Activated naive CD8-positive, alpha-beta T cell treated with anti-CD3 and anti-CD28 coated beads, Interleukin-2, amount 50 U/mL, for 24 hours (primary cell): ENCODE data around the gene THRB.
"Not testable (repeated sequence)": the region's sequence is repeated elsewhere in the genome, so short reads cannot be mapped to it uniquely, and the experiment has no call there.

Experiments
- ATAC-seq: fragments of 150-1000 bp; cut with Tn5 transposase; one replicate; pipeline ENCODE4 v1.10.0; 2021
- DNase-seq: peaks from one replicate; pipeline ENCODE4 v3.0.0; 2021
- H3K27ac Mint-ChIP-seq: one replicate; pipeline ENCODE4 v1.8.0; 2021; ENCODE audit warnings: mild to moderate bottlenecking, mixed read lengths
- H3K27me3 Mint-ChIP-seq: one replicate; pipeline ENCODE4 v1.8.0; 2021; ENCODE audit warnings: mixed read lengths
- H3K36me3 Mint-ChIP-seq: one replicate; pipeline ENCODE4 v1.8.0; 2021; ENCODE audit warnings: low read depth, mixed read lengths
- H3K4me1 Mint-ChIP-seq: one replicate; pipeline ENCODE4 v1.8.0; 2021; ENCODE audit warnings: mixed read lengths
- H3K4me3 Mint-ChIP-seq: one replicate; pipeline ENCODE4 v1.8.0; 2021; ENCODE audit warnings: mild to moderate bottlenecking, moderate library complexity, mixed read lengths
- H3K9me3 Mint-ChIP-seq: one replicate; pipeline ENCODE4 v1.8.0; 2021; ENCODE audit warnings: mixed read lengths

THRB gene

DNA sequence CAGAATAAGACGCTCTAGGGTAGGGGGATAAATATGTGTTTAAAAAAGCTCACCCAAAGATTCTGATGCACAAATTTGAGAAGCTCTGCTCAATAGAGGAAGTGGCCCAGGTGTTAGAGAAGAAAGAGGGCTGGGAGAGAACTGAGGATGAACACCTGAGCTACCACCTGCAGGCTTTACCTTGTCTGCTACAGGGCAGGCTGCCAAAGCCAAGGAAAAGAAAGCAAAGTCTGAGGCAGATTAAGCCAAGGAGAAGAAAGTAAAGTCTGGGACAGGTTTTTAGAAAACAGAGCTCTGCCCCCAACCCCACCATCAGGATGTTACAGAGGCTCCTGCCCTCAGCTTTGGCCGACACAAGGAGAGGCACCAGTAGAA, 92.9 kb downstream of the THRB start:
- Mint-ChIP-seq H3K9me3 (peaks cover 3% of the 10 kb centered on the region), H3K27me3 (no peaks in the 10 kb centered on the region), H3K36me3 (no peaks in the 10 kb centered on the region), H3K4me3 (no peak overlapping the region), H3K4me1 (no peaks in the 10 kb centered on the region), H3K27ac (no peak overlapping the region)
- DNase-seq: no peak
- ATAC-seq: no peak

DNA sequence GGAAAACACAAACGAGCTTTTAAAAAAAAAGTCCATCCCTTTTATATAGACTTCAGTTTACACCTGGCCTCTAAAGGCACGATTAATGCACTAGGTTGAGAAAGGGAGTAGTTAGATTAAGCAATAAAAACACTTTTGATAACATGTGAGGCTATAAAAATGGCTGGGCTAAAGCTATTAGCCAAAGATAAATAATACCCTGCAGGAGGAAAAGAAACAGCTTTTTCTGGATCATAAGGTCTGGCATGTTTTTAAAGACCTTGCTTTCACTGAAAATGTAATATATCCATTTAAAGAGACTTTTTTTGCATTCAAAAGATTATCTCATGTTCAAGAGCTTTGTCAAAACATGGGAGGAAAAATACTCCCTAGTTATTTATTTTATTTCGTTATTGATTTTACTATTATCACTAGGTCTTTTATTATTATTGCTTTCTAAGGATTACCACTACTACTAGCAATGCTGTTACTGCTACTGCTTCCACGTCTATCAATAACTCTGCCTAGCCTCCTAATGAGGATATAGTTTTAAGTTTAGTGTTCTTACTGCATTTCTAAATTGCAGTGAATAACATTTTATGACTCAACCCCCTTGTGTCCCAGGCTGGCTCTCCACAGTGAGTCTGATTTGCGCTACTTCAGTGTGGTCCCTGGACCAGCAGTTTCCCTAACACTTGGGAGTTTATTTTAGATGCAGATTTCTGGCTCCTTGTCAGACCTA, 93.4 kb downstream of the THRB start:
- H3K27ac Mint-ChIP-seq: no peak overlapping the region
- H3K27me3 Mint-ChIP-seq: no peaks in the 10 kb centered on the region
- DNase-seq (no peak), ATAC-seq (no peak)
- no peaks in the 10 kb centered on the region for H3K4me1 Mint-ChIP-seq
- no peak overlapping the region for H3K4me3 Mint-ChIP-seq
- H3K9me3 Mint-ChIP-seq: peaks cover 3% of the 10 kb centered on the region
- no peaks in the 10 kb centered on the region for H3K36me3 Mint-ChIP-seq

DNA sequence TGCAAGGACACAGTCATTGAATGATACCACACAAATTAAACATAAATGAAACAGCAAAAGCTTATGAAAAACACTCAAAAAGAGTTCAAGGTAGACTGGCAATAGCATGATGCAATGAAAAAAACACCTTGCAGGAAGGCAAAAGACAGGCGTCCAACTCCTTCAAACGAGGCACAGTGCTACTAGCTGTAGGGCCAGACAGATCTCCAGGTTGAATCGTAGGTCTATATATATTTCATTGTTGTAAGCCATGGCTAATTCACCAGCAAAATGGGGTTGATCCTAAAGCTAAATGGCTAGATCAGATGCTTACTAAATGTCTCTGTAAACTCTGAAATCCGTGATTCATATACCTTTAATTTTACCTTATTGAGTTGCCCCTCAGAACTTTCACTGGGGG, 94.2 kb downstream of the THRB start:
- ATAC-seq: no peak
- Mint-ChIP-seq H3K27ac (no peak overlapping the region), H3K36me3 (no peaks in the 10 kb centered on the region), H3K9me3 (peaks cover 3% of the 10 kb centered on the region), H3K27me3 (no peaks in the 10 kb centered on the region), H3K4me3 (no peak overlapping the region), H3K4me1 (no peaks in the 10 kb centered on the region)
- DNase-seq: no peak

DNA sequence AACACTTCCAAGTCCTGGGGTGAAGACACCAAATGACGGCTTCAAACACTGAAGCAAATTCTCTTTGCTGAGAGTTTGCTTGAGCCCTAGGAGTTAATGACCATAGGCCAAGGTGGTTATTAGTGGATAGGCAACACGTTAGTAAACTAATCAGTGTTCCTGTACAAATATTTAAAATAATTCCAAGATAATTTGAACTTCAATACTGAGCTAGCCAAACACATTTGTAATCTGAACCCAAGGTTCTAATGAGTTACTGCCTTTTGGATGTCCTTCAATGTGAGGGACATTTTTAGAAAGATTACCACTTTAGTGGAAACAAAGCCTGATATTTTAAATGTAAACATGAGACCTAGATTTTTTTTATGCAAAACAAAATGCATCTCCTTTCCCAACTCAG, 94.6 kb downstream of the THRB start:
- Mint-ChIP-seq H3K4me3 (no peak overlapping the region), H3K36me3 (no peaks in the 10 kb centered on the region), H3K27me3 (no peaks in the 10 kb centered on the region), H3K9me3 (peaks cover 3% of the 10 kb centered on the region), H3K4me1 (no peaks in the 10 kb centered on the region), H3K27ac (no peak overlapping the region)
- DNase-seq (no peak), ATAC-seq (no peak)

DNA sequence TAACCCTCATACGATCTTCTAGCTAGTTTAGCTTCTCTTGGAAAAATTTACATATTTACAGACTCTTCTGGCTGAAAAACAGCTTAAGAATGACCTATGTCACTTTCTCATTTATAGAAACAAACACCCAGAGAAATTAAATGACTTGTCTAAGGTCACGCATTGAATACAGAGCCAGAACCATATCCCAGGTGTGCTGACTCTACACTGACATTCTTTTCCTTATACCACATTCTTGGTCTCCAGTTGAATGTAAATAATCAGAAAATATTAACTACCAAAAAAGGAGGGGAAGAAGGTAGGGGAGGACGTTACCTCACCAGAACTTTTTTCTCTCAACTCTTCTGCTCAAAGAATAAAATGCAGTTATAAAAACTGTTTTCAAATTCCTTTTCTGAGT, 95.0 kb downstream of the THRB start:
- H3K4me3 Mint-ChIP-seq: no peak overlapping the region
- no peak overlapping the region for H3K27ac Mint-ChIP-seq
- no peaks in the 10 kb centered on the region for H3K27me3 Mint-ChIP-seq
- no peaks in the 10 kb centered on the region for H3K36me3 Mint-ChIP-seq
- H3K4me1 Mint-ChIP-seq: no peaks in the 10 kb centered on the region
- DNase-seq (no peak), ATAC-seq (no peak)
- peaks cover 3% of the 10 kb centered on the region for H3K9me3 Mint-ChIP-seq

DNA sequence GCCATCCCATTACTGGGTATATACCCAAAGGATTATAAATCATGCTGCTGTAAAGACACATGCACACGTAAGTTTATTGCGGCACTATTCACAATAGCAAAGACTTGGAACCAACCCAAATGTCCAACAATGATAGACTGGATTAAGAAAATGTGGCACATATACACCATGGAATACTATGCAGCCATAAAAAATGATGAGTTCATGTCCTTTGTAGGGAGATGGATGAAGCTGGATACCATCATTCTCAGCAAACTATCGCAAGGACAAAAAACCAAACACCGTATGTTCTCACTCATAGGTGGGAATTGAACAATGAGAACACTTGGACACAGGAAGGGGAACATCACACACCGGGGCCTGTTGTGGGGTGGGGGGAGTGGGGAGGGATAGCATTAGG, 95.9 kb downstream of the THRB start:
- H3K27ac Mint-ChIP-seq, H3K9me3 Mint-ChIP-seq, DNase-seq, H3K4me1 Mint-ChIP-seq, ATAC-seq, H3K36me3 Mint-ChIP-seq, H3K4me3 Mint-ChIP-seq, H3K27me3 Mint-ChIP-seq: not testable (repeated sequence)

DNA sequence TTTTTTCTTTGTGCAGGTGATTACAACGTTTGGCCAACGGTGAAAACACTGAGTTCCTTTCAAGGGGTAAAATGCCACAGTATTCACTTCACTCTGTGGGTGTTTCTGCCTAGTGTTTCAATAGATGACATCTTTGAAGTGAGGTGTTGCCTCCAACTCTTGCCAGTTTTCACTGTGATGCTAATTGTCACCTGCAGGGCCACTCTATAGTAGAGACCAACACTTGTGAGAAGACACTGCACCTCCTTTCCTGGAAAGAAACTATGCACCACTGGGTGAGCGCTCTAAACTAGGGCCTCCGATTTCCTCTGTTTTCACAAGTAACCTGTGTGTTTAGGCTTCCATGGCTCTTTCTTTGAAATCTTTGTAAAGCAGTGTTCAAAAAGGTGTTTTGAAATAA, 98.3 kb downstream of the THRB start:
- Mint-ChIP-seq H3K4me3 (no peak overlapping the region), H3K9me3 (peaks cover 3% of the 10 kb centered on the region), H3K27ac (no peak overlapping the region), H3K4me1 (no peaks in the 10 kb centered on the region), H3K27me3 (no peaks in the 10 kb centered on the region), H3K36me3 (no peaks in the 10 kb centered on the region)
- no peak for DNase-seq
- no peak for ATAC-seq

DNA sequence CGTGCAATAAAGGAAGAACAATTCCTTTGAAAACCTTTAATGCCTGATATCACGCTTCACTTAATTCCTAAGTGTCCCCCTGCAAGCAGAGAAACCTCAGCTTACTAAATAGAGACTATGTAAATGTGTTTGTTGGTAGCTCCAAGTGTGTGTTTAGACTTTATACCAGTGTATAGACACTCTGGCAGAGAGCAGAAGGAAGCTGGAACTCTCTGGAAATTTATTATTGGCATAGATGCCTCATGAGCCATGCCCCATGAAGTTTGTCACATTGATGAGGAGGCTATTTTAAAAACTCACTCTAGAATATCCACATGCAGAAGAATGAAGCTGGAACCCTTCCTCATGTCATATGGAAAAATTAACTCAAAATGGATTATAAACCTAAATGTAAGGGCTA, 99.9 kb downstream of the THRB start:
- DNase-seq (no peak), ATAC-seq (no peak)
- H3K4me1 Mint-ChIP-seq: no peaks in the 10 kb centered on the region
- H3K36me3 Mint-ChIP-seq: no peaks in the 10 kb centered on the region
- no peak overlapping the region for H3K4me3 Mint-ChIP-seq
- no peak overlapping the region for H3K27ac Mint-ChIP-seq
- H3K27me3 Mint-ChIP-seq: no peaks in the 10 kb centered on the region
- peaks cover 3% of the 10 kb centered on the region for H3K9me3 Mint-ChIP-seq

DNA sequence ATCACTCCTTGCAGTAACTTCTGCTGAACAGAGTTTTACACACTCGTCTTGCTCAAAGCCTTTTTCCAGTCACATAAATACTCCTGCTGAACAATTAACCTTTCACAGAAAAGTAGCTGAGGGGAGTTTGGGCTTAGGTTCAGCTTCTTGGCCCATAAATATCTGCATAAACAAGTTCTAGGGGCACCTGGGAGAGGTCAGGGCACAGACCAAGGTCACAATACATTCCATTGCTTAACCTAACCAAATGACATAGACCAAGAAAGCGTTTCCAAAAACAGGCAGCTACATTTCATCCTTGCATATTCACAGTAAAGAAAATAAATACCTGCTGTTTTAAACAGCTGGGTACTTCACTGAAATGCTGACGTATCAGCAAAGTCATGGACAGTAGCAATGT, 101.3 kb downstream of the THRB start:
- H3K4me3 Mint-ChIP-seq: no peak overlapping the region
- H3K27ac Mint-ChIP-seq: no peak overlapping the region
- H3K36me3 Mint-ChIP-seq: no peaks in the 10 kb centered on the region
- no peak for DNase-seq
- H3K4me1 Mint-ChIP-seq: no peaks in the 10 kb centered on the region
- no peak for ATAC-seq
- no peaks in the 10 kb centered on the region for H3K27me3 Mint-ChIP-seq
- H3K9me3 Mint-ChIP-seq: peaks cover 3% of the 10 kb centered on the region

DNA sequence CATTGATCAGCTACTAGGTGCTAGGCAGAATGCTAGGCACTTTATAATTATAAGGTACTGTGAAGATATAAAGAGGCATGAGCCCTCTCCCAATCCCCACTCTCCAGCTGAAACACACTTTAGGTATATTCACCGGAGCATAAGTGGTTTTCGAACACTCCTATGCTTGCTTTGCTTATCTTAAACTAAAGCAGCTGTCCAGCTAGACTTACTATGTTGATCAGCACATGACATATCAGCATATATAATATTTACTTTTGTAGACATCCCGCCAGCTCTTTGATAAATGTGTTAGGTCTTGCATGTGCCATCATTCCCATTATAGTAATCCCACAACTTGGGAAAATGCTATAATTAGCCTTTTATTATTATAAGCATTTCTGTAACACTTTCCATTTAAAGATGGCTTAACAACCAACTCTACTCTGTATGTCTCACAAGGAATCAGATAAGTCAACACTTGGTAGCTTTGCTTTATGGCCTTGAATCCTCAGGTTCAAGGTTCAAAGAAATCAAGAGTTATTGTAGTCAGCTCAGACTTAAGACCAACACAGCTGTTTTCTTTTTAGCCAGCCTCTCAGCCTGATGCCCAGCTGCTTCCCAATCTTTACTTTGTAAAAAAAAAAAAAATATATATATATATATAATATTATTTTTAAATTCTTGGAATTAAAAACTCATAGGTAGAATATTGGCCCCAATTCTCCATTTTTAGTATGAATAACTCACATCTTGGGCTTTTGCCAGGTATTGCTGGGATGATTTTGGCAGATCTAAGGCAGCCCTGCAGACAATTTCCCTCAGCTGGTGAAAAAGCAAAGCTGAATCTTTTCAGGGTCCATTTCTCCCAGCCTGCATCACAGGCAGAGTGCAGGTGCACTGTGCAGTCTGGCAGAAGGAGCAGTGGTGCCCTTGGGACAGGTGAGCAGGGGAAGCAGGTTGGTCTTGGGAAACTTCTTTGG, 104.2 kb downstream of the THRB start:
- Mint-ChIP-seq H3K27ac (no peak overlapping the region), H3K9me3 (no peaks in the 10 kb centered on the region), H3K4me3 (no peak overlapping the region), H3K36me3 (no peaks in the 10 kb centered on the region), H3K4me1 (no peaks in the 10 kb centered on the region), H3K27me3 (no peaks in the 10 kb centered on the region)
- no peak for ATAC-seq
- DNase-seq: no peak

DNA sequence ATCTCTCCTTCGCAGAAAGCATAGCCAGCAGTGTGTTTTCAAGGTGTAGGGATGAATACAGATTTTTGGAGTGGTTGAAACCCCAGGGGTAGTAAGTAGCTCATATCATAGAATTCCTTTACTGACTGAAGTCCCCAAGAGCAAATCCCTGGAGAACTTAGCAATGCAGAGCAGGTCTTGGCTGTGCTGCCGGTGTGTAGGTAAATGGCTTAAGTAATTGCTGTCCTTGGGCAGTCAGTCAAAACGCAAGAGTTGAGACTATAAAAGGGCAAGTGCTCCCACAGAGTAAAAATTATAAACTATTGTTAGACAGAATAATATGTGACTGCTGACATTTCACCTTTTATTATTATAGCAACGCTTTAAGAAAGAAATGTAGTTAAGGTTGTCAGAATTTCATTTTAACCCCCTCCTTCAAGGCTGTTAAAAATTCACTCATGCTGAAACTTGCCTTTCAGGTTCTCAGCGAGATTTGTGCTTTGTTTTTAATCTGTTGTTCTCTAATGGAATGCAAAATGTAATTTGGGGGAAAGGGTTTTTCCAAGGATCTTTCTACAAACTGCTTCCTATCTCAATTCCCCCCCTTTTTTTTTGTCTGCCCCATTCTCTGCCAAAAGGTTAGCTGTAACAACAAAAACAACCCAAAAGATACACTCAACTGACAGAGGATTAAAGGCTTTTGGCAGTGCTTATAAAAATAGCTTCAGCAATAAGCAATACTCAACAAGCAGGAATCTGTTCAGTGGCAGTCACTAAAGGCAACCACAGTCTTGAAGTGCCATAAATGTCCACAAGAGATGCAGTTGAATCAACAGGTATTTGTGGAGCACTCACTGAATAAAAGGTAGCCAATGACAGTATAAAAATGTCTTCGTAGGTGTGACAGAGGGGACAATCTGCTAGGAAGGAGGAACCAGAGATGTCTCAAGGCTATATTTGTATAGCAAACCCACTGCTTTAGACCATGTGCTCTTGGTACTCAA, 105.3 kb downstream of the THRB start:
- Mint-ChIP-seq H3K27me3 (no peaks in the 10 kb centered on the region), H3K27ac (no peak overlapping the region), H3K4me1 (no peaks in the 10 kb centered on the region), H3K4me3 (no peak overlapping the region), H3K9me3 (no peaks in the 10 kb centered on the region), H3K36me3 (no peaks in the 10 kb centered on the region)
- ATAC-seq (no peak), DNase-seq (no peak)

DNA sequence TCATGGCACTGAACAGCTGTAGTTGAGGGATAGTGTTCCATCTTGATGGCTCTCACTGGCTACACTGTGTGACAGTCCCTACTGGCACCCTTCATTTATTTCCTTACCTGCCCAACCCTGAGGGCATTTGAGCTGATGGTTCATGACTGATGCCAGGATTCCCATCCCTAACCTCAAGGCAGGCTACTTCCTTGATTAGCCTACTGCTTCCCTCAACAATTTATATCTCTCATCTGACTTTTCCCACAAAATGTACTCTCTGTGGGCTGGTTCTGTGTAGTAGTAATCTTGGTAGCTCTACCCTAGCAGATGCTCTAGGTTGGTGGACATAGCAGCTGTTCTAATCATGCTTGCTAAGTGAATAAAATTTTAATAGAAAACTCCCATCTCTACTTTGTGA, 106.0 kb downstream of the THRB start:
- ATAC-seq (no peak), DNase-seq (no peak)
- no peak overlapping the region for H3K4me3 Mint-ChIP-seq
- no peak overlapping the region for H3K27ac Mint-ChIP-seq
- no peaks in the 10 kb centered on the region for H3K36me3 Mint-ChIP-seq
- H3K4me1 Mint-ChIP-seq: no peaks in the 10 kb centered on the region
- H3K27me3 Mint-ChIP-seq: no peaks in the 10 kb centered on the region
- no peaks in the 10 kb centered on the region for H3K9me3 Mint-ChIP-seq

DNA sequence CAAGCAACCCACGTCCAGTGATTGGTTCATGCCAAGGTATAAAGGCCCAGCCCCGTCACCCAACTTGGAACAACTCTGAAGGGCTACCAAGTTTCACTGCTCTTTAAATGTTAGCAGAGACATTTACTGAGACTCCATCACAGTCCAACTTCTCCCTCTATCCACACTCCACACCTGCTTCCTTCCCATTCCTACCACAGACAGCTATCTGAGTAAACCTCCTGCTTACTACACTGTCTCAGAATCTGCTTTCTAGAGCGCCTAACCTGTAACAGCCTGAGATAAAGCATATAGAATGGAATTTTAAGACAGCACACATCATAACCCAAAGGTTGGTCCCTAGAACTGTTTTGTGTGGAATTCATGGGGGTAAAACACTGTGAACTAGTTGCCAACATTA, 106.5 kb downstream of the THRB start:
- H3K27ac Mint-ChIP-seq: no peak overlapping the region
- DNase-seq (no peak), ATAC-seq (no peak)
- no peaks in the 10 kb centered on the region for H3K36me3 Mint-ChIP-seq
- H3K27me3 Mint-ChIP-seq: no peaks in the 10 kb centered on the region
- no peaks in the 10 kb centered on the region for H3K4me1 Mint-ChIP-seq
- no peak overlapping the region for H3K4me3 Mint-ChIP-seq
- no peaks in the 10 kb centered on the region for H3K9me3 Mint-ChIP-seq

DNA sequence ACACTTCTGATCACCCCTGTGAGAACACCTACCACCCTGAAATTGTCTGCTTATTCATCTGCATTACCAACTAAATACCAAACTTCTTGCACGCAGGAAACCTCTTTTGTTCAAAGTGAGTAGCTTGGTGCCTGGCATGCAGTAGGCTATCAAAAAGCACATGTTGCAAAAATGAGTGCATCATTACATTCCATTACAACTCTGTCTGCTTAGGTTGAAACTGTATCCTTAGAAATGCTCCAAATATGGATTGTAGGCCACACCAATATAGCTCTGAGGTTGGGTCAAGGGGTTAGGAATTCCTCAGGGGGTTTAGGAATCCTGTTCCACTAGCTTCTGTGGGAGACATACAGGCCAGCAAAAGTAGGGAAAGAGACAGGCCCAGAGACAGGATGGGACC, 107.2 kb downstream of the THRB start:
- H3K36me3 Mint-ChIP-seq: no peaks in the 10 kb centered on the region
- no peak for ATAC-seq
- no peak overlapping the region for H3K4me3 Mint-ChIP-seq
- no peaks in the 10 kb centered on the region for H3K4me1 Mint-ChIP-seq
- no peaks in the 10 kb centered on the region for H3K9me3 Mint-ChIP-seq
- no peak overlapping the region for H3K27ac Mint-ChIP-seq
- DNase-seq: no peak
- no peaks in the 10 kb centered on the region for H3K27me3 Mint-ChIP-seq
